ENCODE measurements around the gene TMEM250.

Gene TMEM250

DNA sequence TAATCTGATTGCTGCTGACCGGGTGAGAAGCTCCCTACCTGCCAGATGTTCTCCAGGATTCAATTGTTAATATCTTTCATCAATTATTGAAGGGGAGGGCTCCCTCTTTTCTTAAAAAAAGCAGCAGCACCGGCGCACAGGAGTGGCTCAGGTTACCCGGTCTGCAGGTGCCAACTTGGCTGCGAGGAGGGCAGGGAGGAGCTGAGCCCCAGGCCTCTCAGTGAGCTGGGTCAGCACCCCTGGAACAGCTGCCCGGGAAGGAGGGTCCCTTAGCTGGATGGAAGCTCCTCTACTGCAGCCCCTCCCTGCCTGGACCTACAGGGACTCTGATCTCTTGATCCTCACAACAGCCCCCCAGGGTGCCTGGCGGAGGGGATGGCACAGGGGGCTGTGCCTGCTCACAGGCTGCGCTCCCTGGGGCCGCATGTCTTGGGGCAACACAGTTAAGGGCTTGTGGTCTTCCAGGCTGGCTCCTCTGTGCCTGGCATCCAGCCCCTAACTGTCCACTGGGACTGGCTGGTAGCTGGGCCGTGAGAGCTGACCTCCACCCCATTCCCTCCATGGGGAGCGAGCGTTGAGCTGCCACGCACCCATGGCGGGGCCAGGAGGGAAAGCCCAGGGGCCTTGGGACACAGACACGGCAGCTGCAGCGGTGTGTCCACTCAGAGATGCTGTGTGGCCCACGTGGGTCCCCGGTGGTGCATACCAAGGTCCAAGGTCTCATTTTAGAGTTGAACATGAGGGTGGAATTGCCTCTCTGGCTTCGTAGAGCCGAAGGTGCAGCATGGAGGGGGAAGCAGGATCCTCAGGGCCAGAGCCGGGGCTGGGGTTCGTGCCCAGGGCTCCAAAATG, 28.6 kb upstream of the TMEM250 start:
- DNase-seq = no peak

DNA sequence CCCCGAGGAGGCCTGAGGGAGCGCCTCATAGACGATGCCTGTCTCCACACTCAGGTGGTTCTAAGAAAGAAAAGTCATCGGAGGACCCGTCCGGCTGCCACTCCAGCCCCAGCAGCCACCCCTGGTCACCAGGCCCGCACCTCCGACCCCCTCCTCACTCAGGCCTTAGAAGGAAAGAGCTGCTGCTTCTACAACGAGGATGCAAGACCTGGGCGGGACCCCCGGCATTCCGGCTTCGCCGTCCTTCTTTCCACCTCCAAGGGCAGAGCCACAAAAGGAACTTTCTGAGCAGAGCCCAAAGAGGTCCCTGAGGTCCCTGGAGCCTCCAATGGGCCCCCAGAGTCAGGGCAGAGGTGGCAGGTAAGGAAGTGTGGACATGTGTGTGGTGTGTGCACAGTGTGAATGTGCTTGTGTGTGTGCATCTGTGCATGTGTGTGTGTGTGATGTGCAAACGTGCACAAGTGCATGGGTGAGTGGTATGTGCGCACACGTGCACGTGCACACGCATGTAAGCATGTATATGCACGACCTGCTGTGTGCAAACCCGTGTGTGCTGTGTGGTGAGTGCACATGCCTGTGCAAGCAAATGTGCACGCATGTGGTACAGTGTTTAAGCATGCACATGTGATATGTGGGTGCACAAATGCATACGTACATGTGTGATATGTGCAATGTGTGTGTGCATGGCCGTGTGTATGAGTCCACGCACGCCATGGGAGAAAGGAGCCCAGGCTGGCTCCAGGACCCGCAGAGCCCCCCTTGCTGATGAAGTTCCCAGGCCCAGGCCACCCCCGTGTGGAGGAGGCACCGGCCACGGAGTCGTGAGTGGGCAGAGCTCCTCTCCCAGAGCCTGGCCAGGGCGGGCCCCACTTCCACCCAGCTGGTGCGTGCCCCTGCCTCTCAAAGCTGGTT, 27.7 kb upstream of the TMEM250 start:
- no peak for DNase-seq

DNA sequence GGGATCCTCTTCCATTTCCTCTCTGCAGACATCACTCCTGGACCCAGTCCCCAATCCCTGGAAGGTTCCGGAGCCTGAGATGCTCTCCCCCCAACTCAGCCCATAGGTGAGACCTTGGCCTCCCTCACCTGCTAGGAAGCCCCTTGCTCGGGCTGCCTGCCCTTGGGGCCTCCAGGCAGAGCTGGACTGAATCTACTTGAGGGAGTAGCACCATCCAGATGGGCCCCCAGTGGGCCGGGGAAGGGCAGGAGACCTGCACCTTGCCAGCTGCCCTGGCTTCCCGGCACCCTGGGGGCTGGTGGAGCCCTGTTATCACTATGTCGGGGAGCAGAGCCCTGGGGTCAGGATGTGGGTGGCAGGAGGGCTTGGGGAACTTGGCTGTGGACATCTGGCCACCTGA, 26.9 kb upstream of the TMEM250 start:
- DNase-seq = no peak

DNA sequence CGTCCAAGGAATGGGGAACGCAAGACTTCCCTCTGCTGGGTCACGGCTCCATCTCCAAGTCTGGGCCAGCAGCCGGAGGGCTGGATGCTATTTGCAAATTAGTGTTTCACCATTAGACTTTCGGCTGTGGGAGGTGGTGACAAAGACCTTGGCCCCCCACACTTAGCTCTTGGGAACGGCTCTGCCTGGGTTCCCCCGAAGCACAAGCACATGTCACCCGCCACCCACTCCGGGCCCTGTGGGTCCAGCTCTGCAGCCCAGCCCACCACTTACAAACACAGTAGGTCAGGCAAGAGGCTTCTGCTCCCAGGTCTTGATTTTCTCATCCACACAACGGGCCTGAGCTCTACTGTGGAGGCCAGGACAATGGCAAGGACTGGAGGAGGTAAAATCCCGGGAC, 25.8 kb upstream of the TMEM250 start:
- DNase-seq = no peak

DNA sequence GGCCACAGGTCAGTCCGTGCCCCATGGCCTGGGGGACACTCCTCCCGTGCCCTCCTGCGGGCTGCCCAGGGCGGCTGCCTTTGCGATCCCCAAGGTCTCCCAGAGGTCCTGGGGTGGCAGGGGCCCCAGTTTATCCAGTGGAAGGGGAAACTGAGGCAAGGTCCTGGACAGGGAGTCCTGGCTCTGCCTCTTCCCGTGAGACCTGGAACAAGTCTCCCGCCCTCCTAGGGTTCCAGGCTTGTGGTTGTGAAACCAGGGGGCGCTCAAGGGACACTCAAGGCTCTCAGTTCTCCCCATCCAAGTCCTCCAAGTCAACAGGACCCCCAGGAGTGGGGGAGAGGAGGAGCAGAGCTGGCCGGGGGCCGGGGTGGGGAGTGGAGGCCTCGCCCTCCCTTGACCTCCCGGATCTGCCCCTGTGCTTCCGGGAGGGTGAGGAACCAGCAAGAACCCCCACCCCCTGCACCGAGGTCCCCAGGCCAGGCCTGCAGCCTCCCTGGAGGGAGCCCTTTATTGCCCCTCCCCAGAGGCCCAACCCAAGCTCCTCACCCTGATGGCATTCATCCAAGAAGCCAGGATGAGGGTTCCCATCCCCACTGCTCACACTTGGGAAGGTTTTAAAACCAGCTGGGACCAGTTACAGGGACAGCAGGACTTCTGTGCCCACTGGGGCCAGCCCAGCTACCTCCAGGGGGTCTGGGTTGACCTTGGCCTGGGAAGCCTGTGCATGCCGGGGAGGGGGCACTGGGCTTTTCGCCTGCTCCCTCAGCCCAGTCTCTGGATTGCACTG, 24.7 kb upstream of the TMEM250 start:
- DNase-seq = no peak

DNA sequence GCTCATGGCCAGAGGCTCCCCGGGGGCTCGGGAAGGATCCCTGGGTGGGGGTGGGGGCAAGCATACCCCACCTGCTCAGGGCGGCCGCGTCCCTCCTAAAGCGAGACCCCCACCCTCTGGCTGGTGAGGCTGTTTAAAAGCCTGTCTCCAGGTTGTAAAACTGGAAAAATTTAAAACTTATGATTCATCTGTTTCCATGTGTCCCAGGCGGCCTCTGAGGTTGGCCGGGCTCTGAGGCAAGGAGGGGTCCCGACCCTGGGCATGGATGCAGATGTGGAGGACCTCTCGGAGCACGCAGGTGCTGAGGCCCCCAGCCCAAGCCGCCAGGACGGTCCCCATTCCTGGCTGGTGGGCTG, 24.2 kb upstream of the TMEM250 start:
- no peak for DNase-seq

DNA sequence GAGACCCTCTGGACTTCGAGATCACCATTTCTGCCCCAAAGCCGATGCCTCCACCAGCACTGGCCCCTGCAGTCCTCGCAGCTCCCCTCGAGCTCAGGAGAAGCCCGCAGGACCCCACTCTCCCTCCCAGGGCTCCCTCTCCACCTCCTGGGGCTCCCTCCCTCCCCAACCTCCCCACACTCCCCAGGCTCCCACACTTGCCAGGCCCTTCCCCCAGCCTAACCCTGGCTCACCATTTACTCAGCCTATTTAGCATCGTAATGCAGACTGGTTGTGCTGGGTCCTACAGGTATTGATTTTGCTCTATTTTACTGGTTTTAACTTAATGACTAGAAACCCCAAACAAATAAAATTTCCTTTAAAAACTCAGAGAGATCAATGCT, 23.7 kb upstream of the TMEM250 start:
- no peak for DNase-seq

DNA sequence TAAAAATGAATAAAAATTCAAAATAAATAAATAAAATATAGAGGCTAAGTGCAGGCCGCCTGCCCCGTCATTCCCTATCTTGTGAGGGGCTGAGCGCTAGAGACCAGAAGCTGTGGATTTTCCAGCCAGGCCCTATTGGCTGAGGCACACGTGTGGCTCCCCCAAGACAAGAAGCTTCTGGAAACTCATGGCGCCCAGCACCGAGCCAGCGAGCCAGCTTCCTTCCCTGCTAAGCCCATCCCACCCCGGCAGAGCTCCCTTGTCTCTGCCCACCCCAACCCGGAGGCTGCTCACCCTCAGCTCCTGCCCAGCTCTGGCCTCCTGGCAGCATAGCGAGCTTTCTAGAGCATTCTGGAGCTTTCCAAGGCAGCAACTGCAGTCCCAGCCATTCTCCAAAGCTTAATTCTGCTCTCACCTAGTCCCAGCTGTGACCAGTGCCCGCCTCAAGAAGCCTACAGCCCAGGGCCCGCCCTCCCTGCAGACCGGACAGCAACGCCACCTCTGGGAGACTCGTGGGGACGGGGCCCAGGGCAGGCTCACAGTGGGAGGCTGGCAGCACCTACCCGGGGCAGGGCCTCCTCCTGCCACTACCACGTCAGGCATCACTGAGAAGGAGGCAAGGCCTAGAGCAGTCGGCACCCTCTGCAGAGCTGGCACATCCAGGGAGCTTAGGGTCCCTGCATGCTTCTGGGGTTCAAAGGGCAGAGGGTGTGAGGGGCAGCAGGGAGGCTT, 23.2 kb upstream of the TMEM250 start:
- no peak for DNase-seq

DNA sequence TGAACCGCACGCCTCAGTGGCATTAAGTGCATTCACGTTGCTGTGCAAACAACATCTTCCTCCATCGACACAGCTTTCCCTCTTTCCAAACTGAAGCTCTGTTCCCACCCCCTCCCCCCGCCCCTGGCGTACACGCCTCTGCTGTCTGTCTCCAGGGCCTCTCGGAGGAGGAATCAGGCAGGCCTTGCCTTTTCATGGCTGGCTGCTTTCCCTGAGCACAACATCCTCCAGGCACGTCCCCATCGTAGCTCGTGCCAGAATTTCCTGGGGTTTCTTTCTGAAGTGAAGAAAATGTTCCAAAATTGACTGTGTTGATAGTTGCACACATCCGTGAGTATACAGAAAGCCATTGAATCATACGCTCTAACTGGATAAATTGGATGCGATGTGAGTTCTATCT, 22.3 kb upstream of the TMEM250 start:
- no peak for DNase-seq

DNA sequence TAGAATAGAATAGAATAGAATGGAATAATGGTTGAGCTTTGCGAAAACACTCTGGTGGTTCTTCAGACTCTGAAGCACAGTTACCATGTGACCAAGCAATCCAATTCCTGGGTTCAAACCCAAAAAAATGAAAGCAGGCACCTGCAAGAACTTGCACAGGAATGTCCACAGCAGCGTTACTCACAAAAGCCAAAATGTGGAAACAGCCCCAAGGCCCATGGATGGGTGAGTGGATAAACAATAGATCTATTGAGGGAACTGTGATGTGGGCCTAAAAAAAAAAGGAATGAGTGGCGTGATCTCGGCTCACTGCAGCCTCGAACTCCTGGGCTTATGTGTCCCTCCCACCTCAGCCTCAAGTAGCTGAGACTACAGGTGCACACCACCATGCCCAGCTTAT, 21.4 kb upstream of the TMEM250 start:
- no peak for DNase-seq

DNA sequence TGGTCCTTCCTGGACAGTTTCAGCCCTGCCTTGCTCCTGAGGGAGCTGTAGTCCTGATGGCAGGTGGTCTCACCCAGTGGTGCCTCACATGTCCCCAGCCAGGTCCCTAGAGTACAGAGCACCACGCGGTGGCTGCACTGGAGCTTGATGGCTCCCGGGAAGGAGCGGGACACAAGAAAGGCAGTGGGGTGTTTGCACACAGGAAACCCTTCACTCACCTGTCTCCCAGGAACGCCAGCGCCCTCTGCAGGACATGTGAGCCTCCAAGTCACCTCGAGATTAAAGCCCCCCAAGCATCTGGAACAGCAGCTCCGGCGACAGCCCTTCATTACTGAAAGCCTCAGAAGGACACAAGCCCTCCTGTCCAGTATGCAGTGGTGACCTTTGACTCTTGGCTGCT, 19.9 kb upstream of the TMEM250 start:
- no peak for DNase-seq

DNA sequence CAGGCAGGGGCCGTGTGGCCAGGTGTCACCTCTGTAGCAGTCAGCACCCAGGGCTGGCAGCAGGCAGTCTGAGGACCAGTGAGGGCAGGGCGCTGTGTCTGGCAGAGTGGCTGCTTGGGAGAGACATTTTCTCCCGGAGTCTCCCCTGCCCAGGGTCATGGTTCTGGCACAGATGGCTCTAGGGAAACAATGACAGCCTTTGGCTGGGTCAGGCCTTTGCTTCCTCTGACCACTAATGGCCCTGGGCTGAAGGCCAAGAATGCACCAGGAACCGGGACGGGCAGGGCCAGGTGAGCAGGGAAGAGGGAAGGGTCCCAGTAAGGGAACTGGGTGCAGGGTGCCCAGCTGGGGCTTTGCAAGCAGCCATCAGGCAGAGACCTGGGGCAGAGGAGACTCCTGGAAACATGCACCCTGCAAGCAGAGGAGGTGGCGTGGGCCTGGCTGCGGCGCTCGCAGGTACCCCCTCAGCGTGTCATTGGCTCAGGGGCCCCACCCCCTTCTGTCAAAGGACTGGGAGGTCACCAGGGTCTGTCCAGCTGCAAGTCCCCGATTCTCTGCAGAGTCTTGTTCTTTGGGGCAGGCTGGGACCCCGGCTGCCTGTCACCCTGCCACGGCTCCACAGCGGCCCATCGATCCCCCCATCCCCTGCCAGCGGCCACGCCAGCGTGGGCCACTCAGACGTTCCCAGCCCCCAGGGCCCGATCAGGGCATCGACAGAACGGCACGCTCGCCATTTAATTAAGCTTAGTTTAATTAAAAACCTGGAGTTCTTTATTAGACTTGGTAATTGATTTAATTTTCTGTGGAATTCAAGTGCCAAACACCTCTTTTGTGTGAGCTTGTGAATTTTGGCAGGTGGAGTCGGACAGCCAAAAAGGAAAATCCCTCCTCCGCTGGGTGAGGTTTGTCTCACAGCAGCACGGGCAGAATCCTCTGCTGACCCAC, 18.9 kb upstream of the TMEM250 start:
- DNase-seq = no peak

DNA sequence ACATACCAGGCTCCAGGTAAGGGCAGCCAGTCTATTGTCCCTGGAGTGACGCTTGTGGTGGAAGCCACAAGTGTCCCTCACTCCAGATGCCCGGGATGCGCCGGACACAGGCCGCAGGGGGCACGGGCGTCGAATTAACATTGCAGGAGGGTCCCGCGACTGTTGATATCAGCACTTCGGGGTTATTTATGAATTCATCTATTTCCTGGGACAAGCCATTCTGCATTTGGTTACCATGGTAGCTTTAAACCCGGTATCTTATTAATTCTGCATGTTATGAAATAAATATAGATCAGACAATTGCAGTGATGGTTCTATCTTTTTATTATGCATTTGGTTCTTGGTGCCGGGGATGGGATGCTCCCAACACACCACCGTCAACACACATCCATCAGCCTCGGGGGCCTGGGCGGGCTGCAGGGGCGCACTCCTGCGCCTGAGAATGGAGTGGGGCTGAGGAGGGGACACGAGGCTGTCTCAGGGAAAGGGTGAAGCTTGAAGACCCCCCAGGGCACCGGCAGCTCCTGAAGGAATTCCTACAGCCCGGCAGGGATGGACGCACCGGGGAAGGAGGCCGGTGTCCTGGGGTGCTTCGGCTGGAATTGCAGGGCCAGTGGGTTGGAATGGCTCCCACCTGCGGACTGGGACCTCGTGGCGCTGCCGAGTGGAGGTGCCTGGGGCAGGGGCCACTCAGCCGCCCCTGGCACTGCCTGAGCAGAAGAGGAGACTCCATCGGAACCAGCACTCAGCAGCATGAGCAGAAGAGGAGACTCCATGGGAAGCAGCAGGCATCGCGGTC, 17.7 kb upstream of the TMEM250 start:
- no peak for DNase-seq

DNA sequence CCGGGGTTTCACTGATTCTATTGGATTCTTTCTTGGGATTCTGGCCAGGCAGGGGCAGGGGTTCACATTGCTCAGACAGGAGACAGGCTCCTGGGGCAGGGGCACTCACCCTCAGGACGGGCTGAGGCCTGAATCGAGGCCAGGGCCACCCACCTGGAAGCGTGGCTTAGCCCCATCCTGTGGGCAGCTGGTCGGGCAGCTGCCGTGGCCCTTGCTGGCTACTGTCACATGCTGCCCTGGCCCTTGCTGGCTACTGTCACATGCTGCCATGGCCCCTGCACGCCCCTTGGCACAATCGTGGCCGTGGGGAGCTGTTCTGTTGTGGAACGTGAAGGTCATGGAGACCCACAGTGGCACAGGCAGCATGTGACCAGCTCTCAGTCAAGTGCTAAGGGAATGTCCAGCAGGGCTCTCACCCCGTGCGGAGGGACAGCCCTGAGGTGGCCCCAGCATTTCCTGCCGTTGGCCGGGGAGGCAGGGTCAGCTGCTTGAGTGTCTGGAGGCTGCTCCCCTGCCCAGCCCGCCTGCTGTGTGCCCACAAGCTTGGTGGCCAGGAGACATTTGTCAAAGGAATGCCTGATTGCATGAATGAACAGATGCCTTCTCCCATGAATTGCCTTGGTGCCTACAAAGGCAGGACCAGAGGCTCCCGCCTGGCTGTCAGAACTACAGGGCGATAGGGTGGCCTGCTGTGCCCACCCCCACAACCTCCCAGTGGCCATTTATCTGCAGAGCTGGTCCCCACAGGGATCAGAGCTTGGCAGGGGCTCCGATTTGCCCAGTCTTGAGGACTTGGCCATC, 16.9 kb upstream of the TMEM250 start:
- no peak for DNase-seq

DNA sequence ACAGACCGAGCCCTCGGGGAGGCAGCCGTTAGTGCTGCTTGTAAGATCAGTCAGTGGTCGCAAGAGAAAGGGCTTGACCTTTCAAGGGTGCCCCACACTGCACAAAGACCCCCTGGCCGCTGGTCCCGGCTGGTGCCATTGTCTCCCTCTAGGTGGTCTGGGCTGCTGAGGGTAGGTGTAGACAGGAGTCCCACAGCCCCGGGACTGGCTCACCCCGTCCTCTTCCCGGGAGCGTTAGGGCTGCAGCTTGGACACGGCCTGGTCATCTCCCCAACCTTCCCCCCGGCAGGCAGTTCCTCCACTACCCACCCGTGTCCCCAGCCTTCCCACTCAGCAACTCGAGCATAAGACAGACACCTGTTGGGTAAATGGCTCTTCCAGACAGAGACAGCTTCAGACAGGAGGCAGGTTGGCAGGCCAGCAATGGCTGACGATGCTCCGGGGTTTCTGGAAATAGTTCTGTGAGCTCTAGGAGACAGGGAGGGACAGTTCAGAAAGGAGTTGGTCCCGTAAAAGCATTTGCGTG, 15.3 kb upstream of the TMEM250 start:
- no peak for DNase-seq

DNA sequence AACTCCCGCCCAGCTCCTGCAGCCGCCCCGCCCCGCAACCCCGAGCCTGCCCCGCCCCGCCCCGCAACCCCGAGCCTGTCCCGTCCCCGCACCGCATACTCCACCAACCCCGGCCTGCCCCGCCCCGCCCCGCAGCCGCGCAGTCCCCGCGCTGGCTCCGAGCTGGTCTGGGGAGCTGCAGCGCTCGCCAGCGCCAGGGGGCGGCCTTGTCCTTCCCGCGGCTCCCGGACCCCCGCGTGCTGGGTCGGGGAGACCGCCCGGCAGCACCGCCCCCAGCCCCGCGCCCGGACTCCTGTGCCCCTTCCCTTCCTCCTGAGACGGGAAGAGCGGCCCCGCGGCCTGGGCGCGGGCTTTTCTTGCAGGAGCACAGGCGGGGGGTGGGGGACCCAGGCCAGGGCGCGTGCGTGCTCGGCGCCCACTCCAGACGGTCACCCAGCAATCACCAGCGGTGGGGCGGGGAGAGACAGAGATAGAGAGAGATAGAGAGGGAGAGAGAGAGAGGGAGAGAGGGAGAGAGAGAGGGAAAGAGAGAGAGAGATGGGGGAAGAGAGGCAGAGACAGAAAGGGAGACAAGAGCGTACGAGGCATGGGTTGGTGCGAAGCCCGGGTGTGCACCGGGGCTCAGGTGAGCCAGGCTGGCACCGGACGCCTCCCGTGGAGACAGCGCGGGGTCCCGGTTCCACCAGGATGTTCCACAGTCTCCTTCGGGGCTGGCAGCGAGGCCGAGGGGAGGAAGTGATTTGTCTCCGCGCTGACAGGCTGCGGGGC, 14.7 kb upstream of the TMEM250 start:
- no peak for DNase-seq

DNA sequence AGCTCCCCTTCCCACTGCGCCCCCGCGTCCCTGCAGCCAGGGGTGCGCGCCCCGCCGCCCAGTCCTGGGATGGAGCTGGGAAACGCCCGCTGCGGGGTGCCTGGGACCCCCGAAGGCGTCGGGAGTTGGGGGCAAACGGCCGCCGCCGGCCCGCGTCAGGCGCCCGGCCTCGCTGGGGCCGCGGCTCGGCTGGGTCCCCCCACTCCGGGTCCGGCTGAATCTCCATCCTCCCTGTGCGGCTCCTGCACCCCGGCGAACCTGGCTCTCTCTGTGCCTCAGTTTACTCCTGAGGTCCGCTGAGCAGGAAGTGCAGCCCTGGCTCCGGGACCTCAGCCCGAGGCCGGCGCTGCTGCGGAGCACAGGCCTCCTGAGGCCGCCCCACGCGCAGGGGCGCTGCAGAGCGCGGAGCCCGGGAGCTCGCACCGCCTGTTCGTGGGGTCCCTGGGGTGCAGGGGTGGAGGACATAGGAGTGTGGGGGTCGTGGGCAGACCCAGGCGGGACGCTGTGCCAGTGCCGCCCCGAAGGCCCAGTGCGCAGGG, 13.9 kb upstream of the TMEM250 start:
- DNase-seq = no peak

Measured in activated CD4-positive, CD25-positive, alpha-beta regulatory T cell (primary cell).